H9 (cell line): Measurements from ENCODE around the gene MRPS34. TPM values are rescaled to one million over a fixed set of nuclear protein-coding genes. Genes with fewer than 3 reads are reported as not detected.

Experiments
- DNase-seq: peaks from one replicate; pipeline ENCODE4 v3.0.0-alpha.2; 2017
- H2AFZ ChIP-seq: one replicate; pipeline ENCODE4 v1.6.1; 2013; ENCODE audit warnings: mild to moderate bottlenecking, low read length, control low read depth, moderate library complexity
- H2AK5ac ChIP-seq: 2 replicates; pipeline ENCODE4 v1.6.1; 2013; ENCODE audit warnings: low read length, control low read depth, mixed read lengths; ENCODE audit not compliant: insufficient read length
- H2BK120ac ChIP-seq: one replicate; pipeline ENCODE4 v1.6.1; 2013; ENCODE audit warnings: low read depth, mild to moderate bottlenecking, low read length, control low read depth, inconsistent platforms; ENCODE audit not compliant: poor library complexity, severe bottlenecking
- H2BK12ac ChIP-seq: 2 replicates; pipeline ENCODE4 v1.6.1; 2013; ENCODE audit warnings: low read length, control low read depth, mixed read lengths, low read depth; ENCODE audit not compliant: insufficient read length
- H2BK15ac ChIP-seq: 2 replicates; pipeline ENCODE4 v1.6.1; 2013; ENCODE audit warnings: low read depth, low read length, control low read depth
- H2BK20ac ChIP-seq: one replicate; pipeline ENCODE4 v1.6.1; 2013; ENCODE audit warnings: low read depth, mild to moderate bottlenecking, low read length, control low read depth, inconsistent platforms; ENCODE audit not compliant: poor library complexity, severe bottlenecking
- H2BK5ac ChIP-seq: 2 replicates; pipeline ENCODE4 v1.6.1; 2013; ENCODE audit warnings: low read length, control low read depth, mixed read lengths; ENCODE audit not compliant: insufficient read length
- H3K14ac ChIP-seq: 2 replicates; pipeline ENCODE4 v1.6.1; 2013; ENCODE audit warnings: low read length, control low read depth; ENCODE audit not compliant: insufficient read depth
- H3K18ac ChIP-seq: 2 replicates; pipeline ENCODE4 v1.6.1; 2013; ENCODE audit warnings: low read depth, mild to moderate bottlenecking, mixed read lengths, low read length, control low read depth; ENCODE audit not compliant: insufficient read length
- H3K23ac ChIP-seq: 2 replicates; pipeline ENCODE4 v1.6.1; 2013; ENCODE audit warnings: low read length, control low read depth, mixed read lengths, low read depth; ENCODE audit not compliant: insufficient read length
- H3K23me2 ChIP-seq: 2 replicates; pipeline ENCODE4 v1.6.1; 2013; ENCODE audit warnings: low read depth, mild to moderate bottlenecking, mixed read lengths, low read length, control low read depth; ENCODE audit not compliant: insufficient read length, poor library complexity, severe bottlenecking
- H3K27ac ChIP-seq: 2 replicates; pipeline ENCODE4 v1.5.1; 2013; ENCODE audit warnings: low read length, control low read depth, mixed read lengths, low read depth; ENCODE audit not compliant: insufficient read length
- H3K27me3 ChIP-seq: 2 replicates; pipeline ENCODE4 v1.6.1; 2013; ENCODE audit warnings: low read length, control low read depth, inconsistent platforms; ENCODE audit not compliant: insufficient read depth
- H3K4ac ChIP-seq: 2 replicates; pipeline ENCODE4 v1.6.1; 2013; ENCODE audit warnings: low read depth, mild to moderate bottlenecking, control low read depth, inconsistent platforms, low read length, moderate library complexity
- H3K4me1 ChIP-seq: 2 replicates; pipeline ENCODE4 v1.6.1; 2013; ENCODE audit warnings: low read length, control low read depth, inconsistent platforms; ENCODE audit not compliant: insufficient read depth
- H3K4me2 ChIP-seq: 2 replicates; pipeline ENCODE4 v1.6.1; 2013; ENCODE audit warnings: low read length, control low read depth, mixed read lengths; ENCODE audit not compliant: insufficient read length, insufficient read depth
- H3K56ac ChIP-seq: 2 replicates; pipeline ENCODE4 v1.6.1; 2013; ENCODE audit warnings: low read depth, mild to moderate bottlenecking, mixed read lengths, low read length, control low read depth; ENCODE audit not compliant: insufficient read length
- H3K79me1 ChIP-seq: 2 replicates; pipeline ENCODE4 v1.6.1; 2013; ENCODE audit warnings: low read depth, mild to moderate bottlenecking, moderate library complexity, low read length, control low read depth, inconsistent platforms; ENCODE audit not compliant: insufficient read depth, poor library complexity, severe bottlenecking
- H3K79me2 ChIP-seq: 2 replicates; pipeline ENCODE4 v1.6.1; 2013; ENCODE audit warnings: low read length, control low read depth, inconsistent platforms; ENCODE audit not compliant: insufficient read depth
- H3K9ac ChIP-seq: 2 replicates; pipeline ENCODE4 v1.6.1; 2013; ENCODE audit warnings: low read length, control low read depth, mixed read lengths; ENCODE audit not compliant: insufficient read length; ENCODE audit errors: extremely low read depth
- H3K9me3 ChIP-seq: one replicate; pipeline ENCODE4 v1.6.1; 2013; ENCODE audit warnings: low read depth, low read length, inconsistent platforms; ENCODE audit not compliant: control insufficient read depth
- H3T11ph ChIP-seq: one replicate; pipeline ENCODE4 v1.6.1; 2013; ENCODE audit warnings: mild to moderate bottlenecking, low read length, control low read depth, inconsistent platforms
- H4K20me1 ChIP-seq: one replicate; pipeline ENCODE4 v1.6.1; 2013; ENCODE audit not compliant: control insufficient read depth, insufficient read length, insufficient read depth
- H4K5ac ChIP-seq: 2 replicates; pipeline ENCODE4 v1.6.1; 2013; ENCODE audit warnings: low read depth, mild to moderate bottlenecking, mixed read lengths, low read length, control low read depth; ENCODE audit not compliant: insufficient read length
- H4K8ac ChIP-seq: replicated peaks from 2 replicates; pipeline ENCODE4 v1.6.1; 2013; ENCODE audit warnings: low read length, control low read depth, mixed read lengths, low read depth; ENCODE audit not compliant: insufficient read length
- H4K91ac ChIP-seq: 2 replicates; pipeline ENCODE4 v1.6.1; 2013; ENCODE audit warnings: low read depth, mild to moderate bottlenecking, moderate library complexity, mixed read lengths, low read length, control low read depth; ENCODE audit not compliant: insufficient read length
- H3K27ac Mint-ChIP-seq, 3 experiments: 2 replicates in 2 of 3; 3 replicates in 1 of 3; pipeline ENCODE4 v1.8.0; 2020 to 2021; ENCODE audit warnings: mixed read lengths in 3 of 3, mild to moderate bottlenecking in 1 of 3, moderate library complexity in 1 of 3
- H3K27me3 Mint-ChIP-seq: 2 replicates; pipeline ENCODE4 v1.8.0; 2021; ENCODE audit warnings: low read depth, mild to moderate bottlenecking, moderate library complexity, mixed read lengths
- H3K36me3 Mint-ChIP-seq, 3 experiments: 2 replicates in 2 of 3; 3 replicates in 1 of 3; pipeline ENCODE4 v1.8.0; 2020 to 2021; ENCODE audit warnings: low read depth in 3 of 3, mixed read lengths in 3 of 3; ENCODE audit not compliant: insufficient read depth in 1 of 3
- H3K4me1 Mint-ChIP-seq, 2 experiments: 2 replicates each; pipeline ENCODE4 v1.8.0; 2020; ENCODE audit warnings: mixed read lengths in 2 of 2
- H3K4me3 Mint-ChIP-seq, 2 experiments: 2 replicates in 1 of 2; 3 replicates in 1 of 2; pipeline ENCODE4 v1.8.0; 2020 to 2021; ENCODE audit warnings: mild to moderate bottlenecking in 2 of 2, mixed read lengths in 2 of 2, moderate library complexity in 1 of 2
- H3K9me3 Mint-ChIP-seq, 2 experiments: 2 replicates in 1 of 2; 3 replicates in 1 of 2; pipeline ENCODE4 v1.8.0; 2020; ENCODE audit warnings: mild to moderate bottlenecking in 2 of 2, mixed read lengths in 2 of 2, moderate library complexity in 1 of 2
- WGBS: extraction: QIAGEN DNeasy Blood & Tissue Kit; methylation state at CpG from one replicate; pipeline ENCODE4 v1.1.7; 2013; ENCODE audit warnings: missing lambda C conversion rate, low lambda C conversion rate, mixed read lengths; ENCODE audit not compliant: insufficient read length; ENCODE audit errors: extremely low coverage; 5-methylcytosine and 5-hydroxymethylcytosine counted together
- total RNA-seq: library from RNA; stranded (reverse); gene quantifications from 2 replicates; pipeline ENCODE4 v1.2.1, GENCODE V29; 2021
- TF ChIP-seq, protein P1 (sequence below): fragments of 200-600 bp; sonication (generic); conservative IDR thresholded peaks from 3 replicates; pipeline ENCODE4 v1.8.0; 2021; ENCODE audit warnings: antibody characterized with exemption, mild to moderate bottlenecking

Gene MRPS34
- total RNA-seq, 1 experiment from 2014 or later = 205 TPM

DNA sequence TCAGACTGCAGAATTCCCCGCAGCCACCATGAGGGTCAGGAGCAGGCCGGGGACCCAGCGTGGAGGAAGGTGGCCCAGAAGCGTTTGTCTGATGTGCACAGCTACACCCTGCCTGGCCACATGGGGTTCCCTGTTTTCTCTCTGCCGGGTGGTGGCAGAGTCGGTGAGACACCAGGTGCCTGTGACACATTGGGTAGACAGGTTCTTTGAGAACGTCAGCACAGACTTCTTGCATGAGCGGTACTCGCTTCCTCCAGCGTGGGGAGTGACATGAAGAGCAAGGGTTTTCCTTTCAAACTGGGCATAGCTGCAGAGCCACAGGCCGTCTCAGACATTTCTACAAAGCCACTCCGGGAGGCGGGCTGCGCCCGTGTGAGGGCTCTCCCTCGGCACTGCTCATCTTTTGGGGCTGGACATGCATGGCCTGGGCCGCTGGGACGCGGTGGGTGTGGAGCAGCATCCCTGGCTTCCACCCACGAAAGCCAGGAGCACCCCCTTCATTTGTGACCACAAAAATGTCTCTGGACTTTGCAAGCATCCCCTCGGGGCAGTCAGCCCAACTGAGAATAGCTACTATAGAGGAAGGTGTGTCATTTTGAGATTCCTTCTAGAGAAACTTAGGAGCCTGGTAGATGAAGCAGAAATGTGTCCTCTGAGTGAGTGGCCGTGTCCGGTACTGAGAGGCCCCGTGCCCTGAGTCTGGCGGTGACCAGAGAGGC, 27.6 kb downstream of the MRPS34 start:
- Histone ChIP-seq H2BK12ac (no peak overlapping the region), H2BK20ac (no peak overlapping the region), H2BK5ac (no peak overlapping the region), H4K91ac (no peak overlapping the region), H2BK15ac (no peak overlapping the region), H3K4ac (no peak overlapping the region), H3K23ac (no peak overlapping the region), H3K9ac (no peak overlapping the region), H2AFZ (no peak overlapping the region), H3K4me2 (no peak overlapping the region), H3T11ph (no peak overlapping the region), H3K27ac (no peak overlapping the region), H3K23me2 (no peaks in the 10 kb centered on the region), H3K18ac (no peak overlapping the region), H2BK120ac (no peak overlapping the region), H3K79me2 (no peaks in the 10 kb centered on the region), H2AK5ac (no peak overlapping the region), H4K20me1 (peaks cover 3% of the 10 kb centered on the region), H3K56ac (no peak overlapping the region), H3K9me3 (no peaks in the 10 kb centered on the region), H3K4me1 (no peaks in the 10 kb centered on the region), H4K5ac (no peak overlapping the region), H3K79me1 (no peaks in the 10 kb centered on the region), H4K8ac (no peak overlapping the region), H3K14ac (no peak overlapping the region), H3K27me3 (no peaks in the 10 kb centered on the region)
- no peaks in the 10 kb centered on the region for H3K4me1 Mint-ChIP-seq
- no peaks in the 10 kb centered on the region; the same call in 1 of the 2 replicates for H3K27me3 Mint-ChIP-seq
- H3K9me3 Mint-ChIP-seq = no peaks in the 10 kb centered on the region
- H3K4me3 Mint-ChIP-seq = no peak overlapping the region
- no CpG with 5 or more reads among the region's 25 CpGs for WGBS
- no peak for DNase-seq
- H3K36me3 Mint-ChIP-seq = peaks cover 3 to 20% (median 18%) of the 10 kb centered on the region in 3 experiments
- H3K27ac Mint-ChIP-seq = peak overlapping the region in 1 of 3 experiments; percentile 34; a peak in 2 of 7 replicates
- TF ChIP-seq, protein P1, sequence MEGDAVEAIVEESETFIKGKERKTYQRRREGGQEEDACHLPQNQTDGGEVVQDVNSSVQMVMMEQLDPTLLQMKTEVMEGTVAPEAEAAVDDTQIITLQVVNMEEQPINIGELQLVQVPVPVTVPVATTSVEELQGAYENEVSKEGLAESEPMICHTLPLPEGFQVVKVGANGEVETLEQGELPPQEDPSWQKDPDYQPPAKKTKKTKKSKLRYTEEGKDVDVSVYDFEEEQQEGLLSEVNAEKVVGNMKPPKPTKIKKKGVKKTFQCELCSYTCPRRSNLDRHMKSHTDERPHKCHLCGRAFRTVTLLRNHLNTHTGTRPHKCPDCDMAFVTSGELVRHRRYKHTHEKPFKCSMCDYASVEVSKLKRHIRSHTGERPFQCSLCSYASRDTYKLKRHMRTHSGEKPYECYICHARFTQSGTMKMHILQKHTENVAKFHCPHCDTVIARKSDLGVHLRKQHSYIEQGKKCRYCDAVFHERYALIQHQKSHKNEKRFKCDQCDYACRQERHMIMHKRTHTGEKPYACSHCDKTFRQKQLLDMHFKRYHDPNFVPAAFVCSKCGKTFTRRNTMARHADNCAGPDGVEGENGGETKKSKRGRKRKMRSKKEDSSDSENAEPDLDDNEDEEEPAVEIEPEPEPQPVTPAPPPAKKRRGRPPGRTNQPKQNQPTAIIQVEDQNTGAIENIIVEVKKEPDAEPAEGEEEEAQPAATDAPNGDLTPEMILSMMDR = no peak
